CD4-positive, alpha-beta memory T cell (primary cell): ENCODE results near the gene ME3. TPM values are rescaled to one million over a fixed set of nuclear protein-coding genes. Genes with fewer than 3 reads are reported as not detected.
A peak's percentile ranks its signal among the peaks of the same experiment; 100 is the strongest.

Experiments
- CTCF ChIA-PET: fragments of 350-600 bp; sonication (Branson Sonifier 250); formaldehyde crosslinking; loops from one replicate; lab custom pipeline; 2021; ENCODE audit warnings: inconsistent platforms; ENCODE audit not compliant: partially characterized antibody; lab: Charles Lee
- POLR2A ChIA-PET: fragments of 350-600 bp; sonication (Branson Sonifier 250); formaldehyde crosslinking; loops from one replicate; lab custom pipeline; 2021; ENCODE audit not compliant: partially characterized antibody; lab: Charles Lee
- DNase-seq, 5 donors: peaks; one replicate each; pipeline versions ENCODE4 v3.0.0 to v3.0.0-alpha.2; 2020 to 2022; ENCODE audit warnings: mixed read lengths in 1 of 5
- H3K27ac ChIP-seq: one replicate; pipeline ENCODE4 v1.7.0; 2013; ENCODE audit warnings: low read depth, low read length
- H3K27me3 ChIP-seq: 2 replicates; pipeline ENCODE4 v1.7.0; 2013; ENCODE audit warnings: mild to moderate bottlenecking, low read length, moderate library complexity; ENCODE audit not compliant: insufficient read depth
- H3K36me3 ChIP-seq: 2 replicates; pipeline ENCODE4 v1.7.0; 2013; ENCODE audit warnings: mild to moderate bottlenecking, low read length, moderate library complexity; ENCODE audit not compliant: insufficient read depth
- H3K4me1 ChIP-seq: 2 replicates; pipeline ENCODE4 v1.7.0; 2013; ENCODE audit warnings: mild to moderate bottlenecking, low read length, moderate library complexity; ENCODE audit not compliant: insufficient read depth
- H3K4me3 ChIP-seq, 2 donors: one replicate each; pipeline ENCODE4 v1.7.0; 2013; ENCODE audit warnings: low read length in 2 of 2, mild to moderate bottlenecking in 1 of 2
- H3K9me3 ChIP-seq, 2 donors: one replicate each; pipeline ENCODE4 v1.7.0; 2013; ENCODE audit warnings: low read length in 2 of 2, control low read depth in 1 of 2; ENCODE audit not compliant: control insufficient read depth in 1 of 2
- H3K27ac Mint-ChIP-seq, 7 donors: one replicate each; pipeline ENCODE4 v1.8.0; 2020 to 2021; ENCODE audit warnings: mixed read lengths in 7 of 7, mild to moderate bottlenecking in 6 of 7, inconsistent platforms in 3 of 7, moderate library complexity in 3 of 7
- H3K27me3 Mint-ChIP-seq, 2 donors: one replicate each; pipeline ENCODE4 v1.8.0; 2020 to 2021; ENCODE audit warnings: mixed read lengths in 2 of 2
- H3K36me3 Mint-ChIP-seq, 2 donors: one replicate each; pipeline ENCODE4 v1.8.0; 2020 to 2021; ENCODE audit warnings: mixed read lengths in 2 of 2, inconsistent platforms in 1 of 2, mild to moderate bottlenecking in 1 of 2
- H3K4me1 Mint-ChIP-seq, 4 donors: one replicate each; pipeline ENCODE4 v1.8.0; 2020 to 2021; ENCODE audit warnings: mixed read lengths in 4 of 4, mild to moderate bottlenecking in 1 of 4
- H3K4me3 Mint-ChIP-seq, 8 donors: one replicate each; pipeline ENCODE4 v1.8.0; 2020 to 2021; ENCODE audit warnings: mixed read lengths in 8 of 8, mild to moderate bottlenecking in 7 of 8, moderate library complexity in 6 of 8, inconsistent platforms in 3 of 8
- H3K9me3 Mint-ChIP-seq, 8 donors: one replicate each; pipeline ENCODE4 v1.8.0; 2020 to 2021; ENCODE audit warnings: mixed read lengths in 8 of 8, mild to moderate bottlenecking in 5 of 8, inconsistent platforms in 3 of 8, moderate library complexity in 1 of 8
- intact Hi-C: fragments of 100-400 bp; cut with micrococcal nuclease; formaldehyde crosslinking; loops from one replicate; pipeline ENCODE4 v1.15.1; 2023
- polyA plus RNA-seq, 2 donors: library from polyadenylated mRNA; unstranded; fragments of 300-500 nt; fragmentation: Illumina TruSeq; gene quantifications; one replicate each; pipeline ENCODE4 v1.2.3, GENCODE V29; 2021
- total RNA-seq, 2 experiments: library from RNA; stranded (reverse); gene quantifications; one replicate each; pipeline ENCODE4 v1.2.3, GENCODE V29; 2021

Gene ME3
- total and polyA plus RNA-seq, 4 experiments from 2014 or later: 0.15 to 1.9 (median 1.3) TPM; not detected in 1

DNA sequence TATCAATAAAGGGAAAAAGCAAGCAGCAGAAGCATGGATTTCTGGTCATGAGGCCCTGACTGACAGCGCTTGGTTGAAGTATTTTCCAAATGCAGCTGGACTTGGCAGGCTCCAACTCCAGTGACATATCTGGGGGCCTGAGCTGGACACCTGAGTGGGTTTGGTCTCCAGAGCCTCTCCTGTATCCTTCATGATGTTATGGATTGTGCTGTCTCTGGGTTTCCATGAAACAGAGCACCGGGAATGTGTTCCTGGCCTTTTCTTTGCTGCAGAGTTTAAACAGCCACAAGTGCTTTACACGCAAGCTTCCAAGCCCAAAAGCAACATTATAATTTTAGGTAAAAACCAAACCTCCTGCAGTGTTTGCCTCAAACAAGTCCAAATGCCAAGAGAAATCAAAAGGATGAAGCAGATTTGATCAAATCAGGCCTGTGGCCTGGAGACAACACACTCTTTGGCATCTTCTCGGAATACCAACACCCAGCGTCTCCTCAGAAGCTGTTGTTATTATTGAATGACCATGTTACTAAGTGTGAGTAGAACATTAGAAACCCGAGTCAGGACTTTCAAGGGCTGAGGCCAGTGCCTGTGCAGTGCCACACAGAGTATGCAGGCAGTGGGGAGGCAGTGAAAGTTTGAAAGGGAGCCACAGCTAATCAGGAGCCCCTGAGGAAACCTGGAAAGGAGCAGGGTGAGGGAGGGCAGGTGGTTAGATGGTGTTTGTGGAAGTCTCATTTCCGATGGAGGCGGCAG is 42.0 kb downstream of the ME3 start:
- Histone ChIP-seq H3K27ac (no peak overlapping the region), H3K9me3 (no peaks in the 10 kb centered on the region), H3K36me3 (no peaks in the 10 kb centered on the region), H3K27me3 (no peaks in the 10 kb centered on the region), H3K4me3 (no peak overlapping the region), H3K4me1 (no peaks in the 10 kb centered on the region)
- Mint-ChIP-seq H3K27me3 (peaks cover 0 to 2% of the 10 kb centered on the region in 2 donors), H3K4me3 (no peak overlapping the region), H3K4me1 (no peaks in the 10 kb centered on the region), H3K27ac (no peak overlapping the region), H3K9me3 (no peaks in the 10 kb centered on the region), H3K36me3 (no peaks in the 10 kb centered on the region)
- CTCF ChIA-PET: interaction anchor here (1.4 kb wide), 1 partner anchor 10 kb away, joined by 3 read pairs; no protein-coding TSS in a partner anchor
- POLR2A ChIA-PET: no interaction called here
- intact Hi-C loops: no loop called here
- no peak for DNase-seq

DNA sequence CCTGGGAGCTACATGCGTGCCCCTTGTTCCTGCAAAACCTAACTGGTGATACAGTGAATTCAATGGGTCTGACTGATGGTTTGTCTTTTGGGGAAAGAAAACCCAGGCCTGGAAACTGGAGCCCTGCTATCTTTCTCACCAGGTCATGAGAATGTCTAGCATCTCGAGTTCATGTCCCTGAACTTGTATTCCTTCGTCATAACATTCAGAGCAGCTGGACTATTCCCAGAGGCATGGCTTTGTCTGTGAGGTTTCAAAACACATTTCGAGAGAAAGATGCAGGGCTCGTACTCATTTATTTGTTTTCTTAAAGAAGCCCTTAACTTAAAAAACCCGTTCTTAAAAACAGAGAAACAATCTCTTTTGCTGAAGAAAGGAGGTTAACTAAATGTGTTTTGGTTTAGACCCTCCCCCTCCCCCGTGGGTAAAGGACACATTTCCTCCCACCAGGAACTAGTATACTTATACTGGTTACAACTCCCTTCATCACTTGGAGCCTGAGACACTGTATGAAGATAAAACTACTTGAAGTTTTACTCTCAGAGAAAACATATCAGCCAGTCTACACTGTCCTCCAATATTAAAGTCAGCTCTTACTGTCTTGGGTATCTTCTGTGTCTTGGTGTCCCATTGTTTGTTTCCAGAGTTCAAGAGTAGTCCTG is 43.2 kb downstream of the ME3 start:
- Histone ChIP-seq H3K27ac (no peak overlapping the region), H3K27me3 (no peaks in the 10 kb centered on the region), H3K4me1 (no peaks in the 10 kb centered on the region), H3K9me3 (no peaks in the 10 kb centered on the region), H3K36me3 (no peaks in the 10 kb centered on the region), H3K4me3 (no peak overlapping the region)
- H3K9me3 Mint-ChIP-seq: no peaks in the 10 kb centered on the region
- no peak overlapping the region for H3K4me3 Mint-ChIP-seq
- DNase-seq: no peak
- intact Hi-C loops: no loop called here
- peaks cover 1 to 2% of the 10 kb centered on the region in 2 donors for H3K27me3 Mint-ChIP-seq
- POLR2A ChIA-PET: no interaction called here
- no peak overlapping the region for H3K27ac Mint-ChIP-seq
- no peaks in the 10 kb centered on the region for H3K36me3 Mint-ChIP-seq
- H3K4me1 Mint-ChIP-seq: no peaks in the 10 kb centered on the region
- CTCF ChIA-PET: no interaction called here

DNA sequence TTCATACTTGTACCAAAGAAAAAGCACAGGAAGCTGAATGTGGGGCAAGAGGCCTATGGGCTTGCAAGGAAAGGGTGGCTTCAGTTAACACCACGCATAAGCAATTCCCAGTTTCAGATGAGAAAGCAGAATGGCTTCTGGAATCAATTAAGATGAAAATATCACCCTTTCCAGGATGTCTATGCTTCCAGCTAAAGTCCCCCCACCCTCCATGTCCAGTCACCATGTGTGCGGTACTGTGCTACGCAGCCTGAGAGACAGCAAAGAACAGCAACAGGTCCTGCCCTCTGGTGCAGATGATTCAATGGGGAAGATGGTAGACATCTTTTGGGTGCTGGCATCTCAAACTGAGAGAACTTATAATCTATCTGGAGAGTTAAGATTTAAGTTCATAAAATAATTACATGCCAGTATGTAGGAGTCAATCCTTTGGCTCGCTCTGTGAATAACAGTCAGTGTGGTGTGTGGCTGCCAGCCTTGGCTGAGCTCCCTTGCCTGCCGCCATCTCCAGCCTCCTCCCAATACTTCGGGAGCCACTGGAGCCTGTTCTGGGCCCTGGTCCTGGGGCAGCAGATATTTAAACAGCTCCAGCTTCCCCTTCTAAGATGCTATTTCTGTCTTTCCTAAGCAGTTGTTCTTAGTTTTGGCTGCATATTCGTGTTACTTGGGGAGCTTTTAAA is 44.5 kb downstream of the ME3 start:
- Mint-ChIP-seq H3K4me3 (no peak overlapping the region), H3K36me3 (no peaks in the 10 kb centered on the region), H3K9me3 (no peaks in the 10 kb centered on the region), H3K27ac (peak overlapping the region in 1 of 7 donors; percentile 24), H3K27me3 (peaks cover 1 to 2% of the 10 kb centered on the region in 2 donors), H3K4me1 (no peaks in the 10 kb centered on the region)
- Histone ChIP-seq H3K27me3 (no peaks in the 10 kb centered on the region), H3K4me1 (no peaks in the 10 kb centered on the region), H3K4me3 (no peak overlapping the region), H3K9me3 (no peaks in the 10 kb centered on the region), H3K36me3 (no peaks in the 10 kb centered on the region), H3K27ac (no peak overlapping the region)
- DNase-seq: no peak
- ChIA-PET CTCF (interaction anchor here (1.4 kb wide), 1 partner anchor 19 kb away, joined by 7 read pairs; no protein-coding TSS in a partner anchor), POLR2A (no interaction called here)
- intact Hi-C loops: no loop called here

DNA sequence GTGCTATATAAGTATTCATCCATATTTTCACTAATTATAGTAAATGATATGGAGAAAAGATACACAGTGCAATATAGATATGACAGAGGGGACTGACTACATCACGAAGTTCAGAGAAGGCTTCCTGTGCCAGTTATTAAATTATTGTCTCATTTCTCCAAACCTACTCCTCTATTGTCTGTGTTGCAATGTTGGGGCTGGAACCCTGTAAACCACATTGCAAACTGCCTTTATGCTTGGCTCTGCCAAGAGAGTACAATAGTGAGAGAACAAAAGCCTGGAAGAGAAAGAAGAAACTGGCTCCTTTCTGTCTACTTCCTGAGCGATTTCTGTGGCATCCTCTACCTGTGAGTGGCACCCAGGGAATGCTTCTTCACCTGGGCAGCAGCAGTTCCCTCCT is 46.4 kb downstream of the ME3 start:
- H3K27ac Mint-ChIP-seq: no peak overlapping the region
- peaks cover 0 to 1% (median 0%) of the 10 kb centered on the region in 8 donors for H3K9me3 Mint-ChIP-seq
- H3K36me3 Mint-ChIP-seq: no peaks in the 10 kb centered on the region
- H3K27ac ChIP-seq: no peak overlapping the region
- H3K36me3 ChIP-seq: no peaks in the 10 kb centered on the region
- H3K4me3 Mint-ChIP-seq: no peak overlapping the region
- H3K27me3 Mint-ChIP-seq: peaks cover 0 to 1% of the 10 kb centered on the region in 2 donors
- H3K4me3 ChIP-seq: no peak overlapping the region
- ChIA-PET CTCF (no interaction called here), POLR2A (no interaction called here)
- intact Hi-C loops: no loop called here
- no peaks in the 10 kb centered on the region for H3K9me3 ChIP-seq
- H3K4me1 ChIP-seq: no peaks in the 10 kb centered on the region
- H3K27me3 ChIP-seq: no peaks in the 10 kb centered on the region
- H3K4me1 Mint-ChIP-seq: no peaks in the 10 kb centered on the region
- no peak for DNase-seq

DNA sequence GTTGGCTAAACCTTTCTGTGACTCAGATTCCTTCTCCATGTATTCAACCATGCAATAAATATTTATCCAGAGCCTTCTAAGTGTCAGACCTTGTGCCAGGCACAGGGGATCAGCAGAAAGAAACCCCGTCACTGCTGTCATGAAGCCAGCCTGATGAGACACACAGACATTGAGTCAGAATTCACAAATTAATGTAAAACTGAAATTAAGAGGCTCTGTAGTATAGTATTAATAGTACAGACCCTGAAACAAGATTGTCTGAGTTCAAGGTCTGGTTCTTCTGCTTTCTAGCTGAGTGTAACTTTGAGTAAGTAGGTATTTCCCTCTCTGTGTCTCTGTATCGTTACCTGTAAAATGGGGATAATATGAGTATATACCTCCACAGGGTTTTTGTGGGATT is 46.9 kb downstream of the ME3 start:
- Mint-ChIP-seq H3K36me3 (no peaks in the 10 kb centered on the region), H3K4me1 (no peaks in the 10 kb centered on the region), H3K27me3 (peaks cover 0 to 1% of the 10 kb centered on the region in 2 donors), H3K4me3 (no peak overlapping the region), H3K27ac (no peak overlapping the region), H3K9me3 (peaks cover 0 to 1% (median 0%) of the 10 kb centered on the region in 8 donors)
- no peak for DNase-seq
- no peaks in the 10 kb centered on the region for H3K4me1 ChIP-seq
- no peak overlapping the region for H3K4me3 ChIP-seq
- H3K9me3 ChIP-seq: no peaks in the 10 kb centered on the region
- no peak overlapping the region for H3K27ac ChIP-seq
- CTCF ChIA-PET: no interaction called here
- no peaks in the 10 kb centered on the region for H3K27me3 ChIP-seq
- POLR2A ChIA-PET: no interaction called here
- intact Hi-C loops: no loop called here
- no peaks in the 10 kb centered on the region for H3K36me3 ChIP-seq

DNA sequence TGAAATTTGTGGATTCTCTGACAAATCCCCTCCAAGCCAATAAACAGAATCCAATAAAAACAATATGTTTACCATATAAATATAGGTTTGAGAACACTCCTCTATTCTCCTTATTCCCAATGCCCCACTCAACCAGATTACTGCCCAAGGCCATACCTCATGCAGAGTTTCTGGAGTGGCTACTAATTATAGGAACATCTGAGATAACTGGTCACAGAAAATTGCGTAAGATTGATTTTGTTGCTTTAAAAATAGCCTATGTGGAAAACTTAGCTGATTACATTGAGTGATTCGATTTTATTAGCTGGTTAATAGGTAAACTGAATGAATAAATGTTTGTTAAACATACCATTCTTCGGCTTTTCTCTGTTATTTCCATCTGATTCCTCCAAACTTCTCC is 48.0 kb downstream of the ME3 start:
- Mint-ChIP-seq H3K4me1 (no peaks in the 10 kb centered on the region), H3K36me3 (no peaks in the 10 kb centered on the region), H3K27ac (no peak overlapping the region), H3K27me3 (peaks cover 0 to 1% of the 10 kb centered on the region in 2 donors), H3K9me3 (peaks cover 0 to 4% (median 2%) of the 10 kb centered on the region in 8 donors), H3K4me3 (no peak overlapping the region)
- Histone ChIP-seq H3K4me1 (no peaks in the 10 kb centered on the region), H3K27me3 (no peaks in the 10 kb centered on the region), H3K36me3 (no peaks in the 10 kb centered on the region), H3K27ac (no peak overlapping the region), H3K9me3 (no peaks in the 10 kb centered on the region), H3K4me3 (no peak overlapping the region)
- DNase-seq: no peak
- ChIA-PET CTCF (no interaction called here), POLR2A (no interaction called here)
- intact Hi-C loops: no loop called here

DNA sequence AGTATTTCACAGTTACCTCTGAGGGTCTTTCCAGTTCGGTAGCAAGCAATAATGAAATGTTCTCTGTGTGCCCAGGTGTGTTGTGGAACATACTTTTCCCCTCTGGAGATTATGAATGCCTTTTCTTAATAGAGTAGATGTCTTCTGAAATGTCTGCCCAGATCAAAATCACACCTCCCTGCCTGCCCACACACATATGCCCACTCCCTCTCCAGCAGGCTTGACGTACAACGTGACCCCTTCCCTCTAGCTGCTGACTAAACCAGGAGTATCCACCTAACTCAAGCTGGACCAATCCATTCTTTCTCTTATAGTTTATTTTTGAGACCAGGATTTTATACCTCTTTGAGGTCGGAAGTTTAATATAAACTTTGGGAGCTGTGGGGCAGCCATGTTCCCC is 48.7 kb downstream of the ME3 start:
- intact Hi-C loops: no loop called here
- H3K27ac Mint-ChIP-seq: no peak overlapping the region
- CTCF ChIA-PET: no interaction called here

More for the DNA sequence above, 48.7 kb downstream of the ME3 start:
- H3K27me3 Mint-ChIP-seq: peaks cover 0 to 1% of the 10 kb centered on the region in 2 donors
- H3K4me3 Mint-ChIP-seq: no peak overlapping the region
- no peak for DNase-seq
- no peaks in the 10 kb centered on the region for H3K27me3 ChIP-seq
- no peaks in the 10 kb centered on the region for H3K9me3 ChIP-seq
- no peaks in the 10 kb centered on the region for H3K4me1 ChIP-seq
- no peak overlapping the region for H3K27ac ChIP-seq
- POLR2A ChIA-PET: no interaction called here
- no peaks in the 10 kb centered on the region for H3K36me3 Mint-ChIP-seq
- no peaks in the 10 kb centered on the region for H3K4me1 Mint-ChIP-seq
- no peak overlapping the region for H3K4me3 ChIP-seq
- H3K9me3 Mint-ChIP-seq: peaks cover 2 to 9% (median 4%) of the 10 kb centered on the region in 8 donors
- H3K36me3 ChIP-seq: no peaks in the 10 kb centered on the region
